ENCODE measurements around the gene ELAVL1. TPM values are rescaled to one million over a fixed set of nuclear protein-coding genes. Genes with fewer than 3 reads are reported as not detected.

The ELAVL1 gene
- total and polyA plus RNA-seq, 2 of the 13 experiments (the other 11 are each of a cell fraction or from before 2014, with no cell fraction given) = 27.9 to 38.4 TPM

- TF ChIP-seq ARID5B (CRISPR knock-in tag; IDR thresholded peaks at IDR 0.05) (0 out of 2 replicates have a peak, but pooled peaks have one; percentile 34), FOXA3 (CRISPR knock-in tag; IDR thresholded peaks at IDR 0.05) (0 out of 2 replicates have a peak, but pooled peaks have one; percentile 16), HMGXB4 (CRISPR knock-in tag; IDR thresholded peaks at IDR 0.05; ENCODE audit: borderline replicate concordance in 1 of 2, low read depth in 1 of 2) (peak in 1 of 2 experiments; percentile 36; a peak in 2 of 4 replicates), SAP130 (CRISPR knock-in tag; IDR thresholded peaks at IDR 0.05; ENCODE audit: low read depth) (peak; percentile 81), ZNF274 (CRISPR knock-in tag; IDR thresholded peaks at IDR 0.05) (peak; percentile 83; the same call in 1 of the 2 replicates), HINFP (CRISPR knock-in tag; IDR thresholded peaks at IDR 0.05; ENCODE audit: low read depth) (peak; percentile 72; the same call in 1 of the 2 replicates), ZNF563 (CRISPR knock-in tag; IDR thresholded peaks at IDR 0.05) (0 out of 2 replicates have a peak, but pooled peaks have one; percentile 38), ZNF777 (CRISPR knock-in tag; IDR thresholded peaks at IDR 0.05) (no peak), AGO2 (optimal IDR thresholded peaks at IDR 0.05; ENCODE audit: low read depth, low read length) (no peak), ZNF225 (CRISPR knock-in tag; IDR thresholded peaks at IDR 0.05) (no peak), PATZ1 (CRISPR knock-in tag; IDR thresholded peaks at IDR 0.05) (peak; percentile 94), NONO (IDR thresholded peaks at IDR 0.05) (no peak), NONO (CRISPR knock-in tag; conservative IDR thresholded peaks at IDR 0.05) (peak; percentile 78; the same call in 1 of the 2 replicates), CAMTA2 (CRISPR knock-in tag; IDR thresholded peaks at IDR 0.05; ENCODE audit: borderline replicate concordance) (no peak), ZEB1 (IDR thresholded peaks at IDR 0.05; ENCODE audit: insufficient replicate concordance, low read depth) (no peak), THRA (CRISPR knock-in tag; IDR thresholded peaks at IDR 0.05; ENCODE audit: borderline replicate concordance) (peak; percentile 78; the same call in 1 of the 2 replicates), FOXK2 (IDR thresholded peaks at IDR 0.05) (no peak)
These were observed 86.6 kb downstream of the ELAVL1 start (continued) for GRCh38 chr19:7918615-7919421.
